HepG2 (cell line): ENCODE results near the gene GPSM1. TPM values are rescaled to one million over a fixed set of nuclear protein-coding genes. Genes with fewer than 3 reads are reported as not detected.

Source experiments
- AGO2 ChIP-seq: fragments of 200-400 bp; formaldehyde crosslinking; optimal IDR thresholded peaks from 2 replicates; pipeline ENCODE3; 2017; ENCODE audit warnings: mild to moderate bottlenecking, low read depth, low read length, moderate library complexity
- DNMT1 ChIP-seq: sonication (generic); formaldehyde crosslinking; IDR thresholded peaks from 2 replicates; pipeline ENCODE4 v1.5.1; 2020; ENCODE audit warnings: mild to moderate bottlenecking, missing genetic modification reagents
- GATAD1 ChIP-seq: IDR thresholded peaks from 2 replicates; pipeline ENCODE4 v1.6.1; 2016; ENCODE audit warnings: missing genetic modification reagents, missing compliant biosample characterization
- MXI1 ChIP-seq: IDR thresholded peaks from 3 replicates; pipeline ENCODE4 v1.6.1; 2012; ENCODE audit warnings: low read depth, low read length, inconsistent platforms, borderline replicate concordance
- NCOA2 ChIP-seq: sonication (generic); formaldehyde crosslinking; IDR thresholded peaks from 2 replicates; pipeline ENCODE4 v1.8.0; 2022; ENCODE audit warnings: inconsistent platforms
- PHF20 ChIP-seq: sonication (generic); formaldehyde crosslinking; IDR thresholded peaks from 2 replicates; pipeline ENCODE4 v1.5.0; 2020; ENCODE audit warnings: mild to moderate bottlenecking, missing genetic modification reagents
- POGZ ChIP-seq: sonication (generic); formaldehyde crosslinking; IDR thresholded peaks from 2 replicates; pipeline ENCODE4 v1.4.0; 2020; ENCODE audit warnings: mild to moderate bottlenecking, missing genetic modification reagents
- SP4 ChIP-seq: sonication (generic); formaldehyde crosslinking; IDR thresholded peaks from 2 replicates; pipeline ENCODE4 v1.8.1; 2023; ENCODE audit warnings: mild to moderate bottlenecking, missing genetic modification reagents
- STAG1 ChIP-seq: sonication (generic); formaldehyde crosslinking; IDR thresholded peaks from 2 replicates; pipeline ENCODE4 v1.4.0; 2020; ENCODE audit warnings: missing genetic modification reagents
- SYNCRIP ChIP-seq: fragments of 200-400 bp; formaldehyde crosslinking; IDR thresholded peaks from 2 replicates; pipeline ENCODE4 v1.6.1; 2018; ENCODE audit warnings: mild to moderate bottlenecking, low read depth, low read length; ENCODE audit not compliant: insufficient read depth
- TBP ChIP-seq: sonication (generic); formaldehyde crosslinking; IDR thresholded peaks from 2 replicates; pipeline ENCODE4 v1.5.0; 2020; ENCODE audit warnings: missing genetic modification reagents
- TBX2 ChIP-seq: sonication (generic); formaldehyde crosslinking; IDR thresholded peaks from 2 replicates; pipeline ENCODE4 v1.5.0; 2020; ENCODE audit warnings: missing genetic modification reagents, mild to moderate bottlenecking, borderline replicate concordance
- ZNF619 ChIP-seq: sonication (generic); formaldehyde crosslinking; IDR thresholded peaks from 2 replicates; pipeline ENCODE4 v1.4.0; 2020; ENCODE audit warnings: mild to moderate bottlenecking, missing genetic modification reagents
- ZNF788 ChIP-seq: sonication (generic); formaldehyde crosslinking; IDR thresholded peaks from 2 replicates; pipeline ENCODE4 v1.5.0; 2020; ENCODE audit warnings: mild to moderate bottlenecking, missing genetic modification reagents, borderline replicate concordance
- polyA plus RNA-seq, 8 experiments: library from polyadenylated mRNA; depleted of rRNA in 3 of 8; stranded (reverse) in 7 of 8; unstranded in 1 of 8; fragments of >200 nt; fragmentation: Illumina TruSeq in 4 of 8; extraction: Trizol in 4 of 8; gene quantifications; 2 replicates each; pipeline versions ENCODE4 v1.2.1 to v1.2.3, GENCODE V29; 2011 to 2016; ENCODE audit warnings: low read depth in 4 of 8, missing spikeins in 1 of 8, mixed read lengths in 1 of 8; ENCODE audit not compliant: insufficient read depth in 1 of 8
- total RNA-seq, 5 experiments: library from RNA; depleted of rRNA; stranded (reverse); fragments of >200 nt; fragmentation: Illumina TruSeq; extraction: Trizol; gene quantifications; 2 replicates each; pipeline ENCODE4 v1.2.3, GENCODE V29; 2016; ENCODE audit warnings: low read depth in 1 of 5
- TF ChIP-seq, protein P1 (sequence below): fragments of 450-650 bp; IDR thresholded peaks from 2 replicates; pipeline ENCODE4 v1.6.1; 2017
- TF ChIP-seq, protein P2 (sequence below): IDR thresholded peaks from 2 replicates; pipeline ENCODE4 v1.6.1; 2016; ENCODE audit warnings: missing genetic modification reagents, missing compliant biosample characterization
- TF ChIP-seq, protein P3 (sequence below): sonication (generic); formaldehyde crosslinking; IDR thresholded peaks from 2 replicates; pipeline ENCODE4 v1.4.0; 2020; ENCODE audit warnings: missing genetic modification reagents
- TF ChIP-seq, protein P4 (sequence below): sonication (generic); formaldehyde crosslinking; IDR thresholded peaks from 2 replicates; pipeline ENCODE4 v1.5.1; 2020; ENCODE audit warnings: missing genetic modification reagents, mild to moderate bottlenecking, borderline replicate concordance
- TF ChIP-seq, protein P5 (sequence below), 2 experiments: sonication (generic) in 1 of 2; formaldehyde crosslinking in 1 of 2; IDR thresholded peaks; 2 replicates each; pipeline versions ENCODE4 v1.4.0 to v1.6.1; 2018 to 2020; ENCODE audit warnings: missing genetic modification reagents in 2 of 2, borderline replicate concordance in 1 of 2, low read depth in 1 of 2, mild to moderate bottlenecking in 1 of 2, missing biosample characterization in 1 of 2
- TF ChIP-seq, protein P6 (sequence below): sonication (generic); formaldehyde crosslinking; IDR thresholded peaks from 2 replicates; pipeline ENCODE4 v1.5.0; 2020; ENCODE audit warnings: missing genetic modification reagents, mild to moderate bottlenecking, borderline replicate concordance

GPSM1 gene
- total and polyA plus RNA-seq, 2 of the 13 experiments (the other 11 are each of a cell fraction or from before 2014, with no cell fraction given): 1.0 to 2.4 TPM

DNA sequence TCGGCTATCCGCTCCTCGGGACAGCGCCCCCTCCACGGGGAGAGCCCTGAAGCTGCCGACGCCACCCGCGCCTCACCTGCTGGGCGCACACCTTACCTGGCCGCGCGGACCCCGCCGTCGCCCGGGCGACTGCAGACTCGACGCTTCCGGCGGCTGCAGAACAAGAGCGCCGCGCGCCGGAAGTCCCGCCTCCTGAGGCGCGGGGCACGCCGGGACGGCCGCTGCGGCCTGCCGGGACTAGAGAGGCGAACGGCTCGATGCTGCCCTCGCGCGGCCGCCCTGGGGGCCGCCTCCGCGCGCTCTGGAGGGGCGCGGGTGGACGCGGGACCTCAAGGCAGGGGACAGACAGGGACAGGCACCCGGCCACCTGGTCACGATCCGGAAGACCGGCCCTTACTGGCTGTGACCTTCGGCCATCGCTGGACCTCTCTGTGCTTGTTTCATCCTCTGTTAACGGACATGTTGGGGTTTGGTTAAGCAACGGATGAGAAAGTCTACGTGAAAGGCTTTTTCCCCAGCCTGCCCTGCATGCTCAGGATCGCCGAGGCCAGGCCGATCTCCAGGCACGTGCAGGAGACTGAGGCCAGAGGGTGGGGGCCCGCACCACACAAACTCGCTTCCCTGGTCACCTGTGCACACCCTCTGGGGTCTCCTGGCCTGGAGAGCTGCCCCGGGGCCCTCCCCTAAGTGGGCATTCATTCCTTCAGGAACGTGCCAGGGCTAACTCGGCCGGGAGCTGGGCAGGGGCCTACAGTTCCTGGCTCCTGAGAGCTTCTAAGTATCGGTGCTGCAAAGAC, 72.9 kb downstream of the GPSM1 start, which contains the start of gene SNAPC4 (continued):
- TF ChIP-seq, protein P1, sequence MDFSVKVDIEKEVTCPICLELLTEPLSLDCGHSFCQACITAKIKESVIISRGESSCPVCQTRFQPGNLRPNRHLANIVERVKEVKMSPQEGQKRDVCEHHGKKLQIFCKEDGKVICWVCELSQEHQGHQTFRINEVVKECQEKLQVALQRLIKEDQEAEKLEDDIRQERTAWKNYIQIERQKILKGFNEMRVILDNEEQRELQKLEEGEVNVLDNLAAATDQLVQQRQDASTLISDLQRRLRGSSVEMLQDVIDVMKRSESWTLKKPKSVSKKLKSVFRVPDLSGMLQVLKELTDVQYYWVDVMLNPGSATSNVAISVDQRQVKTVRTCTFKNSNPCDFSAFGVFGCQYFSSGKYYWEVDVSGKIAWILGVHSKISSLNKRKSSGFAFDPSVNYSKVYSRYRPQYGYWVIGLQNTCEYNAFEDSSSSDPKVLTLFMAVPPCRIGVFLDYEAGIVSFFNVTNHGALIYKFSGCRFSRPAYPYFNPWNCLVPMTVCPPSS: no peak
- TF ChIP-seq TBX2: peak; percentile 13; the same call in 1 of the 2 replicates
- TF ChIP-seq GATAD1 (CRISPR knock-in tag): peak; percentile 89
- peak; percentile 64; the same call in 1 of the 2 replicates for TF ChIP-seq DNMT1 (CRISPR knock-in tag)
- TF ChIP-seq, protein P2, sequence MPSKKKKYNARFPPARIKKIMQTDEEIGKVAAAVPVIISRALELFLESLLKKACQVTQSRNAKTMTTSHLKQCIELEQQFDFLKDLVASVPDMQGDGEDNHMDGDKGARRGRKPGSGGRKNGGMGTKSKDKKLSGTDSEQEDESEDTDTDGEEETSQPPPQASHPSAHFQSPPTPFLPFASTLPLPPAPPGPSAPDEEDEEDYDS: peak; percentile 56; the same call in 1 of the 2 replicates
- TF ChIP-seq ZNF788 (CRISPR knock-in tag): 0 out of 2 replicates have a peak, but pooled peaks have one; percentile 28
- peak; percentile 63 for TF ChIP-seq ZNF619
- TF ChIP-seq, protein P3, sequence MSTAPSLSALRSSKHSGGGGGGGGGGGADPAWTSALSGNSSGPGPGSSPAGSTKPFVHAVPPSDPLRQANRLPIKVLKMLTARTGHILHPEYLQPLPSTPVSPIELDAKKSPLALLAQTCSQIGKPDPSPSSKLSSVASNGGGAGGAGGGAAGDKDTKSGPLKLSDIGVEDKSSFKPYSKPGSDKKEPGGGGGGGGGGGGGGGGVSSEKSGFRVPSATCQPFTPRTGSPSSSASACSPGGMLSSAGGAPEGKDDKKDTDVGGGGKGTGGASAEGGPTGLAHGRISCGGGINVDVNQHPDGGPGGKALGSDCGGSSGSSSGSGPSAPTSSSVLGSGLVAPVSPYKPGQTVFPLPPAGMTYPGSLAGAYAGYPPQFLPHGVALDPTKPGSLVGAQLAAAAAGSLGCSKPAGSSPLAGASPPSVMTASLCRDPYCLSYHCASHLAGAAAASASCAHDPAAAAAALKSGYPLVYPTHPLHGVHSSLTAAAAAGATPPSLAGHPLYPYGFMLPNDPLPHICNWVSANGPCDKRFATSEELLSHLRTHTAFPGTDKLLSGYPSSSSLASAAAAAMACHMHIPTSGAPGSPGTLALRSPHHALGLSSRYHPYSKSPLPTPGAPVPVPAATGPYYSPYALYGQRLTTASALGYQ (CRISPR knock-in tag): peak; percentile 46; the same call in 1 of the 2 replicates
- TF ChIP-seq POGZ (CRISPR knock-in tag): peak; percentile 47; the same call in 1 of the 2 replicates
- TF ChIP-seq, protein P4, sequence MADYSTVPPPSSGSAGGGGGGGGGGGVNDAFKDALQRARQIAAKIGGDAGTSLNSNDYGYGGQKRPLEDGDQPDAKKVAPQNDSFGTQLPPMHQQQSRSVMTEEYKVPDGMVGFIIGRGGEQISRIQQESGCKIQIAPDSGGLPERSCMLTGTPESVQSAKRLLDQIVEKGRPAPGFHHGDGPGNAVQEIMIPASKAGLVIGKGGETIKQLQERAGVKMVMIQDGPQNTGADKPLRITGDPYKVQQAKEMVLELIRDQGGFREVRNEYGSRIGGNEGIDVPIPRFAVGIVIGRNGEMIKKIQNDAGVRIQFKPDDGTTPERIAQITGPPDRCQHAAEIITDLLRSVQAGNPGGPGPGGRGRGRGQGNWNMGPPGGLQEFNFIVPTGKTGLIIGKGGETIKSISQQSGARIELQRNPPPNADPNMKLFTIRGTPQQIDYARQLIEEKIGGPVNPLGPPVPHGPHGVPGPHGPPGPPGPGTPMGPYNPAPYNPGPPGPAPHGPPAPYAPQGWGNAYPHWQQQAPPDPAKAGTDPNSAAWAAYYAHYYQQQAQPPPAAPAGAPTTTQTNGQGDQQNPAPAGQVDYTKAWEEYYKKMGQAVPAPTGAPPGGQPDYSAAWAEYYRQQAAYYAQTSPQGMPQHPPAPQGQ (CRISPR knock-in tag): no peak
- peak; percentile 93 for TF ChIP-seq MXI1
- peak; percentile 30; the same call in 1 of the 2 replicates for TF ChIP-seq SP4 (CRISPR knock-in tag)
- TF ChIP-seq AGO2: peak; percentile 69
- no peak for TF ChIP-seq SYNCRIP
- no peak for TF ChIP-seq NCOA2 (CRISPR knock-in tag)
- TF ChIP-seq, protein P5, sequence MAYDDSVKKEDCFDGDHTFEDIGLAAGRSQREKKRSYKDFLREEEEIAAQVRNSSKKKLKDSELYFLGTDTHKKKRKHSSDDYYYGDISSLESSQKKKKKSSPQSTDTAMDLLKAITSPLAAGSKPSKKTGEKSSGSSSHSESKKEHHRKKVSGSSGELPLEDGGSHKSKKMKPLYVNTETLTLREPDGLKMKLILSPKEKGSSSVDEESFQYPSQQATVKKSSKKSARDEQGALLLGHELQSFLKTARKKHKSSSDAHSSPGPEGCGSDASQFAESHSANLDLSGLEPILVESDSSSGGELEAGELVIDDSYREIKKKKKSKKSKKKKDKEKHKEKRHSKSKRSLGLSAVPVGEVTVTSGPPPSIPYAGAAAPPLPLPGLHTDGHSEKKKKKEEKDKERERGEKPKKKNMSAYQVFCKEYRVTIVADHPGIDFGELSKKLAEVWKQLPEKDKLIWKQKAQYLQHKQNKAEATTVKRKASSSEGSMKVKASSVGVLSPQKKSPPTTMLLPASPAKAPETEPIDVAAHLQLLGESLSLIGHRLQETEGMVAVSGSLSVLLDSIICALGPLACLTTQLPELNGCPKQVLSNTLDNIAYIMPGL (CRISPR knock-in tag; IDR thresholded peaks at IDR 0.05; ENCODE audit: borderline replicate concordance in 1 of 2, low read depth in 1 of 2): peak; percentile 78 to 86; a peak in 3 of 4 replicates
- peak; percentile 33; the same call in 1 of the 2 replicates for TF ChIP-seq TBP
- peak; percentile 89 for TF ChIP-seq PHF20 (CRISPR knock-in tag)
- TF ChIP-seq, protein P6, sequence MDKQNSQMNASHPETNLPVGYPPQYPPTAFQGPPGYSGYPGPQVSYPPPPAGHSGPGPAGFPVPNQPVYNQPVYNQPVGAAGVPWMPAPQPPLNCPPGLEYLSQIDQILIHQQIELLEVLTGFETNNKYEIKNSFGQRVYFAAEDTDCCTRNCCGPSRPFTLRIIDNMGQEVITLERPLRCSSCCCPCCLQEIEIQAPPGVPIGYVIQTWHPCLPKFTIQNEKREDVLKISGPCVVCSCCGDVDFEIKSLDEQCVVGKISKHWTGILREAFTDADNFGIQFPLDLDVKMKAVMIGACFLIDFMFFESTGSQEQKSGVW (CRISPR knock-in tag): no peak
- peak; percentile 88 for TF ChIP-seq STAG1 (CRISPR knock-in tag)
